Effector CD8-positive, alpha-beta T cell (primary cell): ENCODE measurements around the gene FAM177B.

ENCODE experiments used
- DNase-seq: peaks from one replicate; lab custom pipeline; 2025; lab: John Stamatoyannopoulos, UW

Gene FAM177B

GRCh38 chr1:222786121-222786520 lies 49.1 kb downstream of the FAM177B start:
- DNase-seq = no peak

DNA sequence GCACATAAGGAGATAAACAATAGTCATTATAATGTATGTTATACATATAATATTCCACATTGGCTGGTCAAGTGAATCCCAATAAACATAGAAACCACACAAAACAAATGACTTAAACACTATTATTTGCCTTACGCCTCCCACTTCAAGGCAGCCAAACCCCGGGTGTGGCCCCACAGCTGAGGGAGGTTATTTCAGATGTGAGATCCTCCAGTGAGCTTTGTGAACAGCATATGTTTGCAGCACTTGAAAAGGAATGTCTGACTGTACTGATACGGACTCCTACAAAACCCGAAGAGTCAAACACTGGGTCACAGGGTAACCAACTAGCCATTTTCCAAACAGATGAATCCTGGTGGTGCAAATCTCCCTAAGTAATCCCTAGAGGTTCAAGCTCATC lies 50.7 kb downstream of the FAM177B start:
- no peak for DNase-seq

DNA sequence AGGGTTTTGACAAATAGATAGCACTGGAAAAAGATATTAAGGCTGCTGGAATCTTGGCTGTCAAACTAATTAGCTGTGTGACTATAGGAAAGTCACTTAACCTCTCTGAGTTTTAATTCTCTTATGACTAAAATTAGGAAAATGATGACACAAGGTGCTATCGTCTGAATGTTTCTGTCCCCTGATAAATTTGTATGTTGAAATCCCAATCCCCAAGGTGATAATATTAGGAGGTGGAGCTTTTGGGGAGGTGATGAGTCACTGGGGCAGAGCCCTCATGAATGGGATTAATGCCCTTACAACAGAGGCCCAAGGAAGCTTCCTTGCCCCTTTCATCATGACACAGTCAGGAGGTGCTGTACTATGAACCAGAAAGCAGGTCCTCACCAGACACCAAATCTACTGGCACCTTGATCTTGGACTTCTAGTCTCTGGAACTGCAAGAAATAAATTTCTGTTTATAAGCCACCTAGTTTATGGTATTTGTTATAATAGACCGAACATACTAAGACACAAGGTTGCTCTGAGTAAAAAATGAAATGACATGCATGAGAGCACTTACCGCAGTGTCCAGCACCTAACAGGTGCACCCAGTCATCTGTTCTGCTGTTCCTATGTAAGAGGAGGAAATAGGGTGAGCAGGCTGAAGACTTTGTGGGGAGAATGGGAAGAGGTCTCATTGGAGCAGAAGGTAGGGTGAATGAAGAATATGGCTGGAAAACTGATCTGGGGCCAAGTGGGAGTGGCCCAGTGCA lies 51.6 kb downstream of the FAM177B start:
- DNase-seq = no peak

DNA sequence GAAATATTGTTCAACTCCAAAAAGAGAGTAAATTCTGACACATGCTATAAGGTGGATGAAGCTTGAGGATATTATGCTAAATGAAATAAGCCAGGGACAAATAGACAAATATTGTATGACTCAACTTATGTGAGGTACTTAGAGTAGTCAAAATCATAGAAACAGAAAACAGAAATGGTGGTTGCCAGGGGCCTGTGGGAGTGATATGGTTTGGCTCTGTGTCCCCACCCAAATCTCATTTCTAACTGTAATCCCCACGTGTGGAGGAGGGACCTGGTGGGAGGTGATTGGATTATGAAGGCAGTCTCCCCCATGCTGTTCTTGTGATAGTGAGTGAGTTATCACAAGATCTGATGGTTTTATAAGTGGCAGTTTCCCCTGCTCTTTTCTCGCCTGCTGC lies 53.1 kb downstream of the FAM177B start:
- DNase-seq = no peak

- no peak for DNase-seq
Observed at GRCh38 chr1:222790520-222790919, 53.5 kb downstream of the FAM177B start.

- DNase-seq = no peak
Observed at GRCh38 chr1:222791006-222791710, 54.2 kb downstream of the FAM177B start.

- DNase-seq = no peak
Observed at GRCh38 chr1:222792744-222793143, 55.7 kb downstream of the FAM177B start.

GRCh38 chr1:222794656-222795474 lies 57.9 kb downstream of the FAM177B start:
- no peak for DNase-seq

- DNase-seq = no peak
Observed at GRCh38 chr1:222798116-222798515, 61.1 kb downstream of the FAM177B start.

DNA sequence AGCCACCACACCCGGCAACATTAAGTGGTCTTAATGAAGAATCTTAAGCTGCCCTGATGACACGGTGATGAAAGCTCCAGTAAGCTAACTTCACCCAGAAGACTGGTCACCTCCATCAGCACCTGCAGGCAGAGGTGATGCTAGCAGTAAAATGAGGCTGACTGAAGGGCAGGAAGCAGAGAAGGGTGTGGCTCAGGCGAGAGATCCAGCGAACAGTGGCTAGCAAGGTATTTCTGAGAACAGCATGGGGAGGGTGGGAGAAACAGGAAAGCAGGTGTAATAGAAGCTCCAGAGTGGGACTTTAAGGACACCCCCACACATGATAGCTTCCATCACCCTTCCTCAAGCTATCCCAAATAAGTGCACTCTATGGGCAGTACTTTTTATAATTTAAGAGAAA lies 62.0 kb downstream of the FAM177B start:
- no peak for DNase-seq
